Spleen (tissue), 7 donors: ENCODE measurements around the gene LRRC75A.

ENCODE experiments used
- POLR2A ChIP-seq, 3 donors: fragments of 450-650 bp; IDR thresholded peaks; one replicate each; pipeline ENCODE4 v1.5.1; 2017; ENCODE audit warnings: antibody characterized with exemption in 3 of 3, mild to moderate bottlenecking in 1 of 3
- POLR2AphosphoS5 ChIP-seq, 3 donors: sonication (generic); formaldehyde crosslinking; IDR thresholded peaks; one replicate each; pipeline ENCODE4 v1.5.1; 2017; ENCODE audit warnings: antibody characterized with exemption in 3 of 3
- TF ChIP-seq, protein P1 (sequence below), 11 experiments: fragments of 200-600 bp in 7 of 11; fragments of 450-650 bp in 4 of 11; sonication (generic) in 4 of 11; IDR thresholded peaks in 8 of 11; conservative IDR thresholded peaks in 3 of 11; 1 replicate in 7 of 11; 2 replicates in 4 of 11; pipeline versions ENCODE4 v1.4.0 to v1.8.0; 2016 to 2021; ENCODE audit warnings: antibody characterized with exemption in 11 of 11, inconsistent platforms in 4 of 11, mild to moderate bottlenecking in 1 of 11
- donor health status: DM: no; HTN: no; CAD: no; lungs with moderate emphysema.
- donor health status: DM: no; HTN: no; CAD: no.
- donor health status: DM: no; HTN: no; CAD: no.

GRCh38 chr17:16434662-16435061 lies 57.3 kb downstream of the LRRC75A start:
- TF ChIP-seq POLR2A (IDR thresholded peaks at IDR 0.05) (no peak), POLR2AphosphoS5 (IDR thresholded peaks at IDR 0.05) (peak in 1 of 3 donors; percentile 67)
- TF ChIP-seq, protein P1, sequence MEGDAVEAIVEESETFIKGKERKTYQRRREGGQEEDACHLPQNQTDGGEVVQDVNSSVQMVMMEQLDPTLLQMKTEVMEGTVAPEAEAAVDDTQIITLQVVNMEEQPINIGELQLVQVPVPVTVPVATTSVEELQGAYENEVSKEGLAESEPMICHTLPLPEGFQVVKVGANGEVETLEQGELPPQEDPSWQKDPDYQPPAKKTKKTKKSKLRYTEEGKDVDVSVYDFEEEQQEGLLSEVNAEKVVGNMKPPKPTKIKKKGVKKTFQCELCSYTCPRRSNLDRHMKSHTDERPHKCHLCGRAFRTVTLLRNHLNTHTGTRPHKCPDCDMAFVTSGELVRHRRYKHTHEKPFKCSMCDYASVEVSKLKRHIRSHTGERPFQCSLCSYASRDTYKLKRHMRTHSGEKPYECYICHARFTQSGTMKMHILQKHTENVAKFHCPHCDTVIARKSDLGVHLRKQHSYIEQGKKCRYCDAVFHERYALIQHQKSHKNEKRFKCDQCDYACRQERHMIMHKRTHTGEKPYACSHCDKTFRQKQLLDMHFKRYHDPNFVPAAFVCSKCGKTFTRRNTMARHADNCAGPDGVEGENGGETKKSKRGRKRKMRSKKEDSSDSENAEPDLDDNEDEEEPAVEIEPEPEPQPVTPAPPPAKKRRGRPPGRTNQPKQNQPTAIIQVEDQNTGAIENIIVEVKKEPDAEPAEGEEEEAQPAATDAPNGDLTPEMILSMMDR (IDR thresholded peaks at IDR 0.05 in 8 of 11, conservative IDR thresholded peaks at IDR 0.05 in 3 of 11) = no peak
